Stimulated activated CD4-positive, alpha-beta T cell treated with anti-CD3 and anti-CD28 coated beads, Interleukin-2, amount 100 ng/mL, for 48 hours (primary cell): ENCODE data around the gene MRPL40.

Experiments used
- DNase-seq, 2 donors: peaks; one replicate each; pipeline ENCODE4 v3.0.0-alpha.2; 2020

MRPL40 gene

GRCh38 chr22:19463491-19464469 is 31.4 kb downstream of the MRPL40 start:
- DNase-seq = no peak

- DNase-seq = no peak
These were observed 32.2 kb downstream of the MRPL40 start for GRCh38 chr22:19464546-19464945.

GRCh38 chr22:19464975-19465374 is 32.6 kb downstream of the MRPL40 start:
- no peak for DNase-seq

GRCh38 chr22:19466126-19466716 is 33.9 kb downstream of the MRPL40 start:
- no peak for DNase-seq

- DNase-seq = no peak
These were observed 34.8 kb downstream of the MRPL40 start for GRCh38 chr22:19466848-19467752.

GRCh38 chr22:19467912-19468311 is 35.6 kb downstream of the MRPL40 start:
- DNase-seq = no peak

GRCh38 chr22:19469421-19469820 is 37.1 kb downstream of the MRPL40 start:
- no peak for DNase-seq

GRCh38 chr22:19470010-19470409 is 37.7 kb downstream of the MRPL40 start:
- no peak for DNase-seq

- no peak for DNase-seq
These were observed 39.2 kb downstream of the MRPL40 start for GRCh38 chr22:19471572-19471971.

- DNase-seq = no peak
These were observed 39.9 kb downstream of the MRPL40 start for GRCh38 chr22:19472233-19472632.

- DNase-seq = no peak
These were observed 41.2 kb downstream of the MRPL40 start for GRCh38 chr22:19473578-19473977.

GRCh38 chr22:19476023-19476422 is 43.7 kb downstream of the MRPL40 start:
- DNase-seq = no peak

GRCh38 chr22:19477321-19478044 is 45.1 kb downstream of the MRPL40 start:
- DNase-seq = no peak

GRCh38 chr22:19478045-19478900 is 45.9 kb downstream of the MRPL40 start:
- no peak for DNase-seq

GRCh38 chr22:19478901-19479354 is 46.6 kb downstream of the MRPL40 start, which contains the start of gene UFD1:
Gene UFD1, minus strand, starts transcription at chr22:19479193. Its CDS starts 108 bp downstream, at chr22:19479085.
- DNase-seq = peak; percentile 68 to 75

- peak; percentile 82 to 91 for DNase-seq
These were observed 47.2 kb downstream of the MRPL40 start, which contains the start of gene CDC45 for GRCh38 chr22:19479355-19480172. Gene CDC45, plus strand, starts transcription at chr22:19479920. Its CDS starts 49 bp downstream, at chr22:19479969.

GRCh38 chr22:19480173-19480568 is 47.8 kb downstream of the MRPL40 start:
- DNase-seq = no peak

- no peak for DNase-seq
These were observed 48.4 kb downstream of the MRPL40 start for GRCh38 chr22:19480789-19481188.

GRCh38 chr22:19482297-19482696 is 50.0 kb downstream of the MRPL40 start:
- no peak for DNase-seq
